DOHH2 (cell line): ENCODE data around the gene AFMID.

ENCODE experiments used
- CTCF ChIP-seq: fragments of 200-600 bp; sonication (generic); IDR thresholded peaks from one replicate; pipeline ENCODE4 v1.5.1; 2014; ENCODE audit warnings: antibody characterized with exemption, mild to moderate bottlenecking, low read depth, low read length; ENCODE audit not compliant: poor library complexity, severe bottlenecking
- EZH2phosphoT487 ChIP-seq: fragments of 200-600 bp; sonication (generic); IDR thresholded peaks from 2 replicates; pipeline ENCODE4 v1.6.1; 2017; ENCODE audit warnings: borderline replicate concordance, mild to moderate bottlenecking, antibody characterized with exemption, low read length, moderate library complexity, mixed read lengths

GRCh38 chr17:78235885-78236284, 48.7 kb downstream of the AFMID start:
- TF ChIP-seq CTCF (no peak), EZH2phosphoT487 (no peak)
